Measurements from ENCODE around the gene ABCC12. TPM values are rescaled to one million over a fixed set of nuclear protein-coding genes. Genes with fewer than 3 reads are reported as not detected.

ABCC12 gene
- polyA plus RNA-seq, 1 experiment: not detected

- no peak for TF ChIP-seq CTCF (IDR thresholded peaks at IDR 0.05; ENCODE audit: insufficient read depth, low read depth, low read length)
- DNase-seq (ENCODE audit: low read depth): no peak
- ChIA-PET CTCF (no interaction called here), POLR2A (no interaction called here)
- Histone ChIP-seq H3K4me3 (ENCODE audit: low read depth, low read length) (no peak overlapping the region), H3K27me3 (ENCODE audit: control insufficient read depth, insufficient read depth, low read length) (peaks cover 11% of the 10 kb centered on the region), H3K36me3 (ENCODE audit: control insufficient read depth, insufficient read depth, low read length) (no peaks in the 10 kb centered on the region)
These were observed 45.8 kb downstream of the ABCC12 start for GRCh38 chr16:48110000-48110399.

- Histone ChIP-seq H3K4me3 (ENCODE audit: low read depth, low read length) (no peak overlapping the region), H3K36me3 (ENCODE audit: control insufficient read depth, insufficient read depth, low read length) (no peaks in the 10 kb centered on the region), H3K27me3 (ENCODE audit: control insufficient read depth, insufficient read depth, low read length) (peaks cover 11% of the 10 kb centered on the region)
- no peak for TF ChIP-seq CTCF (IDR thresholded peaks at IDR 0.05; ENCODE audit: insufficient read depth, low read depth, low read length)
- POLR2A ChIA-PET: no interaction called here
- DNase-seq (ENCODE audit: low read depth): no peak
- CTCF ChIA-PET: interaction anchor here (0.8 to 2.2 kb wide), 4 partner anchors 7 to 968 kb away, joined by 3 to 6 read pairs (median 4); no protein-coding TSS in a partner anchor
These were observed 46.3 kb downstream of the ABCC12 start for GRCh38 chr16:48109475-48109874.

GRCh38 chr16:48106446-48106845, 49.3 kb downstream of the ABCC12 start:
- ChIA-PET POLR2A (no interaction called here), CTCF (interaction anchor here (1.0 kb wide), 1 partner anchor 641 kb away, joined by 3 read pairs; no protein-coding TSS in a partner anchor)
- Histone ChIP-seq H3K4me3 (ENCODE audit: low read depth, low read length) (no peak overlapping the region), H3K27me3 (ENCODE audit: control insufficient read depth, insufficient read depth, low read length) (peaks cover 13% of the 10 kb centered on the region), H3K36me3 (ENCODE audit: control insufficient read depth, insufficient read depth, low read length) (no peaks in the 10 kb centered on the region)
- DNase-seq (ENCODE audit: low read depth): no peak
- TF ChIP-seq CTCF (IDR thresholded peaks at IDR 0.05; ENCODE audit: insufficient read depth, low read depth, low read length): no peak

Other genes starting within 250 kb of the ABCC12 start
- gene LONP2, start 88.3 kb upstream of the ABCC12 start, polyA plus RNA-seq (2011; rRNA removed): 34.1 and 47.5 TPM in 2 replicates
- gene ABCC11, start 91.5 kb upstream of the ABCC12 start, polyA plus RNA-seq (2011; rRNA removed): 0.06 and 0.09 TPM in 2 replicates
- gene SIAH1, start 229.4 kb upstream of the ABCC12 start, polyA plus RNA-seq (2011; rRNA removed): 11.7 and 18.3 TPM in 2 replicates

Data from BJ (cell line).